ENCODE data around the gene RAPH1. TPM values are rescaled to one million over a fixed set of nuclear protein-coding genes. Genes with fewer than 3 reads are reported as not detected.
"Not testable (repeated sequence)": the region's sequence is repeated elsewhere in the genome, so short reads cannot be mapped to it uniquely, and the experiment has no call there.

The RAPH1 gene
- total RNA-seq, 2 donors from 2014 or later, result 7.7 to 9.0 TPM

DNA sequence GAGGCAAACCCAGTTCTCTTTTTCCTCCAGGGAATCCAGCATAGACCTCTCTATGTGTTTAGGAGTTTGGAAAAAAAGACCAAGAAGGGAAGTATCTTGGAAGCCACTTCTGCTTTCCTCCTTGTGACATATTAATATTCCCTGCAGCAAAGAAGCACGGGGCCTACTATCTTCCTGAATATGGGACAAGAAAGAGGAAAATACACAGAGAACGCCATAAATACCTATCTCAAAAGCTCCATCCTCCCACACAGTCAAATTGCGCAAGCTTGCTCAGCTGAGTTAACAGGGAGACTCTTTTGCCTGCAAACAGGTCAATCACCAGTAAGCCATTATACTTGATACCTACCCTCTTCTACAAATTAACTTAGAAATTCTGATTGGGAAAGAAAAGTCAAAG, 16.7 kb upstream of the RAPH1 start:
- H3K27ac Mint-ChIP-seq, result no peak overlapping the region
- no peaks in the 10 kb centered on the region for H3K9me3 Mint-ChIP-seq
- DNase-seq (ENCODE audit: low spot score in 2 of 2) (no peak), ATAC-seq (no peak)
- H3K36me3 Mint-ChIP-seq, result no peaks in the 10 kb centered on the region

DNA sequence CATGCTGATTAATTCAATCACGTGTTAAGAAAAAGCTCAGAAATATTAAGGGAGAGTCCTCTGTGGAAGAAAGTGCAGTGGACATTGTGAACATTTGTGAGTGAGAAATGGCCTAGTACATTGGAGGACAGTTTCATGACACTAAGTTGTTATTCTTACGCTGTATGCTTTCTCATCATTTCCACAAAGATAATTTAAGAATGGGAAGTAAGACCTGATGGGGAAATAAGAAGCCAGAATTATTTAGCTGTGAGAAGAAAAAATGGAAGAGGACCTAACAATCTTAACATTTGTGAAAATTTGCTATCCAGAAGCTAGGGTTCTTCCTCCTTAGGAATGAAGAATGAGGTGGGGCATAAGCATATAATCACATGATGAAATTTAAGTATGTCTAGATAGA, 15.2 kb upstream of the RAPH1 start:
- DNase-seq (ENCODE audit: low spot score in 2 of 2) (no peak), ATAC-seq (no peak)
- no peaks in the 10 kb centered on the region for H3K9me3 Mint-ChIP-seq
- H3K27ac Mint-ChIP-seq, result no peak overlapping the region
- no peaks in the 10 kb centered on the region for H3K36me3 Mint-ChIP-seq

DNA sequence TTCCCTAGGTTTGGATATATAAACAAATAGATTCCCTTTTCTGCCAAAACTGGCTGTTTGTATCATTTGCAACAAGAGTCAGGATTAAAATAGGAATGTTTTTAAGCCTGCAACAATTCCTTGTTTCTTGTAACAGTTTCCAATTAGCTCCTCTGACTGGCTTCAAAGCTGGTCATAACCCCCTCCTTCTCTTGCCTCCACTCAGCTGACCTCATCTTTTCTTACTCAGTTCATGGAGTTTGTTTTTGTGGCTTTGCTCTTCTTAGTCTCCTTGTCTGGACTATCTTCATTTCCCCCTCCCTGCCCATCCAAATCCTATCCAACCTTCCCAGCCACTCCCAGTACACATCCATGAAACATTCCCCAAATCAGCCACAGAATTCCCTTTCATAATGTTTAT, 14.3 kb upstream of the RAPH1 start:
- Mint-ChIP-seq H3K36me3 (no peaks in the 10 kb centered on the region), H3K9me3 (no peaks in the 10 kb centered on the region), H3K27ac (no peak overlapping the region)
- ATAC-seq, result no peak
- DNase-seq (ENCODE audit: low spot score in 2 of 2), result no peak

DNA sequence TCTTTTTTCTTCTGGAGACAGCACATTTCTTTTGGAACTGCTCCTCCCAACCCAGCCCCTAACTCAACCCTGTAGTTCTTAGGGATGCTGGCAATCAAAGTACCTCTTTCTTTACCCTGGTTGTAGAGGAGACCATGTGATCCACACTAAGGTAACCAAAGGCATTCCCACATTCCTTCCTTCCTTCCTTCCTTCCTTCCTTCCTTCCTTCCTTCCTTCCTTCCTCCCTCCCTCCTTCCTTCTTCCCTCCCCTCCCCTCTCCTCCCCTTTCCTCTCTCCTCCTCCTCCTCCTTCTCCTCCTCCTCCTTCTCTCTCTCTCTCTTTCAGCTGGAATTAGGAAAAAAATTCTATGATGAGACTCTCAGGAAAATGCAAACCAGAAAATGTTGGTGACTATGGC, 13.8 kb upstream of the RAPH1 start:
- no peaks in the 10 kb centered on the region for H3K36me3 Mint-ChIP-seq
- ATAC-seq (no peak), DNase-seq (ENCODE audit: low spot score in 2 of 2) (no peak)
- H3K27ac Mint-ChIP-seq, result no peak overlapping the region
- no peaks in the 10 kb centered on the region for H3K9me3 Mint-ChIP-seq

DNA sequence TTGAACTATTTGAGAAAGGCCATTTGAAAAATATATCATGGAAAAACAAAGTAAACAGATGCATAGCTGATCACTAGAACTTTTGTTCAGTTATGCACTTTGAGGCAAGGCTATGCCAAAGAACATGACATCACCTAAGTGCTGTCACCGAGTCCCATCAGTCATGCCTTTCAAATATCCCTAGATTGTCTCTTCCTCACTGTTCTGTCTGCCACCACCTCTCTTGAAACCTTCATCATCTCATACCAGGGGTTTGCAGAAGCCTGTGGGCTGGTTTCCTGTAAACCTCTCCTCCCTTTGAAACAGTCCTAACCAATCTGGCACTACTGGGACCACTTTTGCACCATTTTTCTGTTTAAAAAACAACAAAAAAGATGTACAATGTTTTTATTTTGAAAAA, 12.3 kb upstream of the RAPH1 start:
- H3K27ac Mint-ChIP-seq, result no peak overlapping the region
- ATAC-seq (peak; percentile 31 to 52), DNase-seq (ENCODE audit: low spot score in 2 of 2) (no peak)
- H3K36me3 Mint-ChIP-seq, result no peaks in the 10 kb centered on the region
- H3K9me3 Mint-ChIP-seq, result no peaks in the 10 kb centered on the region

DNA sequence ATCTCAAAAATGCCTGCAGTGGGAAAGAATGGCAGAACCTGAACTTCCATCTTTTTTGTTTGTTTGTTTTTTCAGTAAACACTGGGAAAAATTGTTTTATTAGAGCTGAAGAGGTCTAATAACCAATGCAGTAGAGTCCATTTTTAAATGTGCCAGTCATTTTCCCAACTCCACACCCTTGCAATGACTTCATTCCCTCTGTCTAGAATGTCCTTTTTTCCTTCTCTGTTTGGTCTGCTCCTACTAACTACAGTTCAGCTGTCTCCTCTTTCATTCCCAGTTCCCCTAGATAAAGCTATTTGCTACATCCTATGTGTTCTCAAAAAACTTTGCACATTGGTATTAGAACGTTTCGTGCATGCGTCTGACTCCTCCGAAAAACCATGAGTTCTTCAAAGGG, 9.3 kb upstream of the RAPH1 start:
- Mint-ChIP-seq H3K27ac (no peak overlapping the region), H3K36me3 (no peaks in the 10 kb centered on the region), H3K9me3 (no peaks in the 10 kb centered on the region)
- no peak for DNase-seq (ENCODE audit: low spot score in 2 of 2)
- no peak for ATAC-seq

DNA sequence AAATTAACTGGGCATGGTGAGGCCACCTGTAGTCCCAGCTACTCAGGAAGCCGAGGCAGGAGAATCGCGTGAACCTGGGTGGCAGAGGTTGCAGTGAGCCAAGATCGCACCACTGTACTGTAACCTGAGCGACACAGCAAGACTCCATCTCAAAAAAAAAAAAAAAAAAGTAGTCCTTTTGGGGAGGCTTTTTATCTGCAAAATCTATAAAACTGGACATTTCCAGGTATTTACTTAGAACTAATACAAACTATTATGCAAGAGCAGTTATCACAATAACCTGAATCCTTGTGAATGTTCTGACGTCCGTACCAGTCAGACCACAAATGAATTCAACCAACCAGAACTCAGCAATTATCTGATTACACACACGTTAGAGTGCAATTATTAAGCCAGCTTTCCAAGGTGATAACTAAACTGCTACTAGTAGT, 8.8 kb upstream of the RAPH1 start:
- H3K9me3 Mint-ChIP-seq, result peaks cover 0 to under 1% of the 10 kb centered on the region in 2 donors
- ATAC-seq (no peak), DNase-seq (ENCODE audit: low spot score in 2 of 2) (no peak)
- no peaks in the 10 kb centered on the region for H3K36me3 Mint-ChIP-seq
- no peak overlapping the region for H3K27ac Mint-ChIP-seq

DNA sequence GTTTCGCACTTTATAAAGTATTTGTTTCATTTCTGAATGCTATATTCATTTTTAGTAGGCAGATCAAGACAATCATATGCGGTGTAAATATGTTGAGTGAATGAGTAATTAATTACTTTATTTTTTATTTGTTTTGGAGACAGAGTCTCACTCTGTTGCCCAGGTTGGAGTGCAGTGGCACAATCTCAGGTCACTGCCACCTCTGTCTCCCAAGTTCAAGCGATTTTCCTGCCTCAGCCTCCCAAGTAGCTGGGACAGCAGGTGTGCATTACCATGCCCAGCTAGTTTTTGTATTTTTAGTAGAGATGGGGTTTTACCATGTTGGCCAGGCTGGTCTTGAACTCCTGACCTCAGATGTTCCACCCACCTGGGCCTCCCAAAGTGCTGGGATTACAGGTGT, 5.5 kb upstream of the RAPH1 start:
- Mint-ChIP-seq H3K9me3 (peaks cover 13 to 14% of the 10 kb centered on the region in 2 donors), H3K36me3 (peaks cover 6 to 17% of the 10 kb centered on the region in 2 donors)
- DNase-seq (ENCODE audit: low spot score in 2 of 2); H3K27ac Mint-ChIP-seq; ATAC-seq: not testable (repeated sequence)

DNA sequence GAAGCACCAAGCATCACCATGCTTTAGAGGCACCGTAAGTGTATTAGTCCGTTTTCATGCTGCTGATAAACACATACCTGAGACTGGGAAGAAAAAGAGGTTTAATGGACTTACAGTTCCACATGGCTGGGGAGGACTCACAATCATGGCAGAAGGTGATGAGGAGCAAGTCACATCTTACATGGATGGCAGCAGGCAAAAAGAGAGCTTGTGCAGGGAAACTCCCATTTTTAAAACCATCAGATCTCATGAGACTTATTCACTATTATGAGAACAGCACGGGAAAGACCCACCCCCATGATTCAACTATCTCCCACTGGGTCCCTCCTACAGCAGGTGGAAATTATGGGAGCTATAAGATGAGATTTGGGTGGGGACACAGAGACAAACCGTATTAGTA, 3.1 kb upstream of the RAPH1 start:
- not testable (repeated sequence) for H3K27ac Mint-ChIP-seq; ATAC-seq; DNase-seq (ENCODE audit: low spot score in 2 of 2)
- H3K36me3 Mint-ChIP-seq, result peaks cover 6 to 25% of the 10 kb centered on the region in 2 donors
- peaks cover 13 to 14% of the 10 kb centered on the region in 2 donors for H3K9me3 Mint-ChIP-seq

DNA sequence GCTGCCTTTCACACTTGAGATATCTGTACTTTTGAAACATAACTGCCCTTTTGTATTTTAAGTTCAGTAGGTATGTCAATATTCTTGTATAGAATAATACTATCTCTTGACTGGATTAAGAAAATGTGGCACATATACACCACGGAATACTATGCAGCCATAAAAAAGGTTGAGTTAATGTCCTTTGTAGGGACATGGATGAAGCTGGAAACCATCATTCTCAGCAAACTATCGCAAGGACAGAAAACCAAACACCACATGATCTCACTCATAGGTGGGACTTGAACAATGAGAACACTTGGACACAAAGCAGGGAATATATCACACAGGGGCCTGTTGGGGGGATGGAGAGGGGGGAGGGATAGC, 1.5 kb upstream of the RAPH1 start:
- DNase-seq (ENCODE audit: low spot score in 2 of 2); H3K27ac Mint-ChIP-seq; ATAC-seq: not testable (repeated sequence)
- H3K36me3 Mint-ChIP-seq, result peaks cover 6 to 25% of the 10 kb centered on the region in 2 donors
- peaks cover 13 to 14% of the 10 kb centered on the region in 2 donors for H3K9me3 Mint-ChIP-seq

DNA sequence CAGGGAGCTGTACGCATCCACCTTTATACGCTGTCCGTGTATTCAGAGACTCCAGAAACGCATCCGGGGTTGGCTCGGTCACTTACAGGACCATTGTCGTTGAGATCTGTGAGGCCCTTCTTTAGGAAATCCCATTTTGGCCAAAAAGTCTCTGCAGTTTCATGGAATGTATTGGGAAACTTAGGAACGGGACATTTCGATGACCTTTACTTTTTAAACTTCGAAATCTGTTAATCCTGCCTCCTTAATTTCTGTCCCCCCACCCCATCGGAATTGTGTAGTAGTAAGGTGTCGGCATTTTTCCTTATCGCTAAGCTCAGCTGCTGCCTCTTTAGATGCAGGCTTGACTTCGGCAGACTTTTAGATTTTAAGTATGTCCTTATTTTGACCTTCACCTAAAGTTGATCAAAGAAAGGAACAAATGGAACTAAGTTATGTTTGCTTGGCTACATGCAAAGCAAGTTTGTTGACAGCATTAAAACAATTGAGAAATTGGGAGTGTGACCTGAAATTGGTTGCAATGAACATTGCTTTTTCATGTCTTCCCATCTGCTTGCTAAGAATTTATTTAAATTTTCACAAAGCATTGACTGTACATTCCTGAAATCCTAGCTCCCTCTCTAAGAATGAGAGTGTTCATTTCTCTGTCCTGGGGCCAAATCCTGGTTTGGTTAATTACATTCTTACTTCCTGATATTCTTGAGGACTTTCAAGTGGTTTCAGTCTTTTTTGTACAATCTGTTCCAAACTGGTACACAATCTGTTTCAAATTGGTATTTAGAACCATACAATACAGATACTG, 884 bp upstream of the RAPH1 start:
- Mint-ChIP-seq H3K9me3 (peaks cover 13 to 14% of the 10 kb centered on the region in 2 donors), H3K27ac (peak overlapping the region; percentile 34 to 83), H3K36me3 (peaks cover 6 to 25% of the 10 kb centered on the region in 2 donors)
- DNase-seq (ENCODE audit: low spot score in 2 of 2) (no peak), ATAC-seq (no peak)

DNA sequence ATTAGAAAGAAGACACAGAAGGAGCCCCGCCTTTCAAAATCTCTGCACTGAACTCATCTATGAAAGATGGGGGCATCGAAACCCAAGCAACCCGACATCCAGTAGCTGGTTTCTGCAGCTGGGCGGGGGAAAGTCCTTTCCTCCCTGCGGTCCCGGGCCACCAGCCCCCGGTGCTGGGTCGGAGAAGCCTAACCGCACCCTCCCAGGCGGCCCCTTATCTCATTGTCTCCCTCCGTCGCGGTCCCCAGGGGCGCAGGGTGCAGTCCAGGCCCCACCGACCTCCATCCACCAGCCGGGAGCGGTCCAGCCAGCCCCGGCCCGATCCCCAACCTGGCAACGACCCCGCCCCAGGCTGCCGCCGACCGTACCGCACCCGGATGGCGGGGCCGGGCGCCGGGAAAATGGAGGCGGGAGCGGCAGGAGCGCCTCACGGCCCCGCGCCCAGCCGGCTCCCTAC, 452 bp downstream of the RAPH1 start:
- DNase-seq (ENCODE audit: low spot score in 2 of 2), result peak in 1 of 2 donors; percentile 69
- peaks cover 6 to 25% of the 10 kb centered on the region in 2 donors for H3K36me3 Mint-ChIP-seq
- ATAC-seq, result peak; percentile 39 to 51
- peaks cover 13 to 14% of the 10 kb centered on the region in 2 donors for H3K9me3 Mint-ChIP-seq
- peak overlapping the region in 1 of 2 donors; percentile 34 for H3K27ac Mint-ChIP-seq

DNA sequence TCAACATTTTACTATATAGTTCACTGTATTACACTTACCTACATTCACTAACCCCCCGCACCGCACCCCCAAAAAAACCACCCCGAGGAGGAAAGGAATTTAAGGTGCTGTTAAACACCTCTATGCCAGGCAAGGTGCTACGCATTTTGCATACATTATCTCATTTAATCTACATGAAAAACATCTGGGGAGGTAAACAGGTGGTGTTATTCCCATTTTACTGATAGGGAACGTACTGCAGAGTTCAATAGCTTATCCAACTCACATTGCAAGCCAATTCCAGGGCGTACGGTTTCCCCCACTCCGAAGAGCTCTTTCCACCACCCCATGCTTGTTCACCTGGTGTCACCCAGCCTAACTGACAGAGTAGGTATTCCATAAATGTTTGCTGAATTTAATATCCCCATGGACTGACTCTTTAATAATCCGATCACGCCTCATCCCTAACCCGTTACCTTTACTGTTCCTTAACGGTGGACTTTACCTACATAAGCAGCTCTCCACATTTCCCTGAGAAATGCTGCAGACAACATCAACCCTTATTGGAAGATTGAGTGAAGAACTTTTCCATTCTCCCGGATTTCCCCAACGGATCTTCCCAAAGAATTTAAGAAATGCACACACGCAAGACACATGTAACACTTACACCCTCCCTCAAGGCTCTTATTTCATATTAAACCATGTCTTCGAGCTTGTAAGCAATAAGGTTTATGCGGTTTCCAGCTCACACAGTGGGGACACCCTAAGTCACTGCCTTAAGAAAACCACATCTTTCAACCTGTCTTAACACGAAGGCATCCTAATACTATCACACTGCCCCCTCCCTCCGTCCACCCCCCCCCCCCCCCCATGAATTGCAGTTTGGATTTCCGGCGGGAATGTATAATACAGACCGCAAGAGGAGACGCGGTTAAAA, 1.2 kb downstream of the RAPH1 start:
- peak; percentile 34 to 53 for ATAC-seq
- peak in 1 of 2 donors; percentile 10 for DNase-seq (ENCODE audit: low spot score in 2 of 2)
- H3K27ac Mint-ChIP-seq, result peak overlapping the region in 1 of 2 donors; percentile 34
- H3K36me3 Mint-ChIP-seq, result peaks cover 6 to 25% of the 10 kb centered on the region in 2 donors
- peaks cover 13 to 14% of the 10 kb centered on the region in 2 donors for H3K9me3 Mint-ChIP-seq

DNA sequence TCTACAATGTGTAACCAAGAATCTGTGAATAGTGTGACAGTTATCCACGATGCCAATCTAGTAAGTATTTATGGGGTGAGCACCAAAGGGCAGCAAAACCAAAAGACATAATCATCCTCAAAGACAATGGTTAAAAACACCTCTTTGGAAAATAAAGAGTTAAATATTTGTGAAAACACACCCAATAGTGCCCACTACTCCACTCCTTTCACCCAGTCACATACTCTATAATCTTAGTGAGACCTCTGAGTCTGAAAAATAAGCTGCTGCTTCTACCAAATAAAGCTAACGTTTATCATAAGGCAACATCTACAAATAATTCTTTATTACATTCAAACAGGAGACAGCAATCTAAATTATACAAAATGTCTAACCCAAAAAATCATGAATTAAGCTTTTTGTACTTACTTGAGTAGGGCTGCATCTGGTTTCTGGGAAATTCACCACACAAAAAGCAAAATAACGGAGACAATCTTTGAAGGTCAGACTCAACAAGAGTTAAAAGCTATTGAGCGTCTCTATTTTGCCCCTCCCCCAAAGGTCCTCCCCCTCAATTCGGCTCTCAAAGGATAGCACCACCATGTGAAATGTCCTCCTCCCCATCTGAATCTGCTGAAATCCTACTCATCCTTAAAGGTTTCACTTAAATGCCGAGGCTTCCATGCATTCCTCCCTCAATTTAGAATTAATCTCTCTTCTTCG, 2.0 kb downstream of the RAPH1 start:
- peaks cover 5 to 10% of the 10 kb centered on the region in 2 donors for H3K9me3 Mint-ChIP-seq
- DNase-seq (ENCODE audit: low spot score in 2 of 2) (no peak), ATAC-seq (no peak)
- H3K27ac Mint-ChIP-seq, result peak overlapping the region in 1 of 2 donors; percentile 34
- peaks cover 5 to 21% of the 10 kb centered on the region in 2 donors for H3K36me3 Mint-ChIP-seq

DNA sequence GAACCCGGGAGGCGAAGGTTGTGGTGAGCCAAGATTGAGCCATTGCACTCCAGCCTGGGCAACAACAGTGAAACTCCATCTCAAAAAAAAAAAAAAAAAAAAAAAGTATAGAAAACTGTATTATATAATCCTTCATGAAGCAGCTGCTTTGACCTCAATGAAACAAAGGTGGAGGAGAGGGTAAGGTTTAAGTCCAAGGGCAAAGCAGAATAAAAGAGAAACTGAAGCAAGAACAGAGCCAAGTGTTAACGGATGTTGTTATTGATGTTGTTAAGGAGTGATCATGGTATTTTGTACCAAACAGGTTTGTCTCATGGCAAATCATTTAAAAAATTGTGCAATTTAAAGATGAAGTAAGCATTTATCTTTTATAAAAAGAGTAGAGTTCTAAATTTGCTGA, 7.4 kb downstream of the RAPH1 start:
- DNase-seq (ENCODE audit: low spot score in 2 of 2) (no peak), ATAC-seq (no peak)
- no peaks in the 10 kb centered on the region for H3K36me3 Mint-ChIP-seq
- no peaks in the 10 kb centered on the region for H3K9me3 Mint-ChIP-seq
- H3K27ac Mint-ChIP-seq, result no peak overlapping the region

DNA sequence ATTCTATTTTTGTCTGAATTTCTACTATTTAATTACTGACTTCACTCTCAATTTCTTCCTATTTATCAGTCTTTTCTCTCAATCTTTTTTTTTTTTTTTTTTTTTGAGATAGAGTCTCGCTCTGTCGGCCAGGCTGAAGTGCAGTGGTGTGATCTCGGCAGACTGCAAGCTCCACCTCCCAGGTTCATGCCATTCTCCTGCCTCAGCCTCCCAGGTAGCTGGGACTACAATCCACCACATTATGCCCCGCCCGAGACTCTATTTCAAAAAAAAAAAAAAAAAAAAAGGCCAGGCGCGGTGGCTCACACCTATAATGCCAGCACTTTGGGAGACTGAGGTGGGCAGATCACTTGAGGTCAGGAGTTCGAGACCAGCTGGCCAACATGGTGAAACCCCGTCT, 21.8 kb downstream of the RAPH1 start:
- ATAC-seq; H3K27ac Mint-ChIP-seq; H3K9me3 Mint-ChIP-seq; DNase-seq (ENCODE audit: low spot score in 2 of 2): not testable (repeated sequence)
- peaks cover 0 to 12% of the 10 kb centered on the region in 2 donors for H3K36me3 Mint-ChIP-seq

Measured in activated naive CD4-positive, alpha-beta T cell treated with anti-CD3 and anti-CD28 coated beads, Interleukin-2, amount 50 U/mL, for 72 hours (primary cell).